NCI-H1417 treated with DMSO at 0.1 percent for 48 hours (cell line): ENCODE data around the gene IL23R.
A peak's percentile ranks its signal among the peaks of the same experiment; 100 is the strongest.

ENCODE experiments used
- DNase-seq: peaks from one replicate; lab custom pipeline; 2025; lab: John Stamatoyannopoulos, UW

The IL23R gene

DNA sequence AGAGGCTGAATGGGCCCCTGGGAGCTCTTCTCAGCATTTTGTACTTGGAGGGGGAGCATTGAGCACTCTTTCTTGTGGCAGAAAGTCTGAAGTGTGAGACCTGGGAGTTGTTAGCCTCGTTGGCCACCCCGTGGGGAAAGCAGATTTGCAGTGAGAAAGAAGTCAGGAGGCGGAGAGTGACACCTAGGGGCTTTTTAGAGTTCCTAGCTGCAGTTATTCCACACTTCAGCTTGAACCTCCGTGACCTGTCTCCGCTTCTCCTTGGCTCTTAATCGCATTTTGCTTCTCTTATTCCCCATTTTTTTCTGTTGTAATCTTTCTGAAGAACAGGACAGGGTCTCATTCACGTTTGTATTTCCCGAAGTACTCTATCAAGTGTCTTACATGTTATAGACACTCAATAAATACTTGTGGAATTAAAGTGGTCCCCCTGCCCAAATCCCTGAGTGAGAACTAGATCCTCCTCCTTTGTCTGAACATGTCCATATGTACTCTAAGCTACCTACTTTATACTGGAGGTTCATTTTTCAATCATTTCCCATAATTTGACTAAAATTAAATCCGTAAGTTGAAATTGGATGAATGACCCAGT lies 17.0 kb upstream of the IL23R start:
- DNase-seq, result peak; percentile 46

DNA sequence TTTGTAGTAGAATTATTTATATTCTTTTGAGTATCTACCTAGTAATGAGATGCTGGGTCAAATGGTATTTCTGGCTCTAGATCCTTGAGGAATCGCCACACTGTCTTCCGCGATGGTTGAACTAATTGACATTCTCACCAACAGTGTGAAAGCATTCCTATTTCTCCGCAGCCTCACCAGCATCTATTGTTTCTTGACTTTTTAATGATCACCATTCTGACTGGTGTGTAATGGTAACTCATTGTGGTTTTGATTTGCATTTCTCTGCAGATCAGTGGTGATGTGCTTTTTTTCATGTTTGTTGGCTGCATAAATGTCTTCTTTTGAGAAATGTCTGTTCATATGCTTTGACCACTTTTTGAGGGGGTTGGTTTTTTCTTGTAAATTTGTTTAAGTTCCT lies 15.3 kb upstream of the IL23R start:
- DNase-seq, result no peak

DNA sequence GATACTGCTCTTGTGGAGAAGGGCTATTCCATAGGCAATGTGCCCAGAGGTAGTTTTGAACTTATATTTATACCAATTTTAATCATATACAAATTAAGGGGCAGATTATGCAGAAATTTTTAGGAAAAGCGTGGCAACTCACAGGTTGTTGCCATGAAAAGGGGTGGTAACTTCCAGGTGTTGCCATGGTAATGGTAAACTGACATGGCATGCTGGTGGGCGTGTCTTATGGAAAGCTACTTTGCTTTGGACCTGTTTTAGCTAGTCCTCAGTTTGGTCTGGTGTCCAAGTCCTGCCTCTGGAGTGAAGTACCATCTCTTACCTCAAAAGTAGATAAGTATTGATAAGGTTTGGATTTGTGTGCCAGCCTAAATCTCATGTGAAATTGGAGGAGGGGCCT lies 7.9 kb upstream of the IL23R start:
- no peak for DNase-seq

DNA sequence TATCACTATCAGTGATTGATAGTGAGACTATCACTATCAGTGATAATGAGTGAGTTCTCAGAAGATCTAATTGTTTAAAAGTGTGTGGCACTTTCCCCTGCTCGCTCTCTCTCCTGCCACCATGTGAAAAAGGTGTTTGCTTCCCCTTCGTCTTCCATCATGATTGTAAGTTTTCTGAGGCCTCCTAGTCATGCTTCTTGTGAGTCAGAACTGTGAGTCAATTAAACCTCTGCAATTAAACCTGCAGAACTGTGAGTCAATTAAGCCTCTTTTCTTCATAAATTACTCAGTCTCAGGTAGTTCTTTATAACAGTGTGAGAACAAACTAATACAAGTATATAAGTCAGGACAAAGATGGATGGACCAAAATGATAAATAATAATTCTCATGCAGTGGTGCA lies 7.0 kb upstream of the IL23R start:
- DNase-seq, result no peak

DNA sequence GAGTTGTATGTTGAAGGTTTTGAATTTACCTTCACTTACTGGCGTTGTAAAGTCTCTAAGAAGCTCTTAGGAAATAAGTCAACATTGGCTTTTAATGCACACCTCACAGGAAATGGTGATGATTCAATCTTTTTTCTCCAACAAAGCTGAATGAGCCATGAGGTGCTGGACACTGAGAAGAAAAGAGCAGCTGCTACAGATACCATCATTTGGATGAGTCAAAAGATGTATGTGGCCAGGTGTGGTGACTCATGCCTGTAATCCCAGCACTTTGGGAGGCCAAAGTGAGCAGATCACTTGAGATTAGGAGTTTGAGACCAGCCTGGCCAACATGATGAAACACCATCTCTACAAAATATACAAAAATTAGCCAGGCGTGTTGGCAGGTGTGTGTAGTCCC lies 3.3 kb upstream of the IL23R start:
- no peak for DNase-seq

DNA sequence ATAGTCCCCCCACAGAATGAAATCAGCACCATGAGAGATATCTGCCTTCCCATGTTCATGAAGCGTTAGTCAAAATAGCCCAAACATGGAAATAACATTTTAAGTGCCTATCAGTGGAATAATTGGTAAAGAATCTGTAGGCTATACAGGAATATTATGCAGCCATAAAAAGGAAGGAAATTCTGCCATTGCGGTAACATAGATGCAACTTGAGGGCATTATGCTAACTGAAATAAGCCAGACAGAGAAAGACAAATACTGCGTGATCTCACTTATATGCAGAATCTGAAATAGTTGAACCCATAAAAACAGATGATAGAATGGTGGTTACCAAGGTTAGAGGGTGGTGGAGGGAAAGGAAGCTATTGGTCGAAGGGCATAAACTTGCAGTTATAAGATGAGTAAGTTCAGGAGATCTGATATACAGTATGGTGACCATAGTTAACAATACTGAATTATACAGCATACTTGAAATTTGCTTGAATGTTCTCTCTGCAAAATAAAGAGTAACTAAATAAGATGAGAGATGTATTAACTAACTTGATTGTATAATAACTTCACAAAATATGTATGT lies 699 bp upstream of the IL23R start:
- no peak for DNase-seq

DNA sequence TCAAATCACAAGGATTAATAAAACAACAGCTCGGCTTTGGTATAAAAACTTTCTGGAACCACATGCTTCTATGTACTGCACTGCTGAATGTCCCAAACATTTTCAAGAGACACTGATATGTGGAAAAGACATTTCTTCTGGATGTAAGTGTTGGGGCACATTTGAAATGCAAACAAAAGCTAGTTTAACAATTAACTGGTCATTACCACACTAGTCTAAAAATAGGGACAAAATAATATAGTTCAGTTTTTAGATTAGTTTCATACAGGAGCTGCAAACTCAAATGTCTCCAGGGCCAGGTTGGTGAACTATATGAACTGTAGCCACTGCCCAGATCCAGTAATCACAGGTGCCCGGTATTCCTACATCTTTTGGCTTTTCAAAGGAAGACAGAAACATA lies 3.2 kb downstream of the IL23R start:
- no peak for DNase-seq

DNA sequence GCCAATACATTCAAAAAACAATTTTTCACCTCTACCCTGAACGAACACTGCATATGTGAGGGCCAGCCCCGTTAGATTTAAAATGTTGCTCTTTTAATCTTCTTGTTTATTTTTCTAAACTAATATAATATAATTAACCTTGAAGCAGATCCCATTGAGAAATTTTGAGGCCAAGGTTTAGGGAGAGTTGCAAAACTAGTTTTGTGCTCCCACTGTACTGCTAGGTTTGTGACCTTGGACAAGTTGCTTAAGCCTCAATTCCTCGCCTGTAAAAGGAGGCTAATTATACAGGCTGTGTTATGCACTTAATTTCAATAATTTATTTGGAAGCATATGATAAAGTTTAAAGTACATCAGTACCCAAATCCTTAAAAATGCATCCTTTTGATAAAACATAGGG lies 3.7 kb downstream of the IL23R start:
- no peak for DNase-seq

DNA sequence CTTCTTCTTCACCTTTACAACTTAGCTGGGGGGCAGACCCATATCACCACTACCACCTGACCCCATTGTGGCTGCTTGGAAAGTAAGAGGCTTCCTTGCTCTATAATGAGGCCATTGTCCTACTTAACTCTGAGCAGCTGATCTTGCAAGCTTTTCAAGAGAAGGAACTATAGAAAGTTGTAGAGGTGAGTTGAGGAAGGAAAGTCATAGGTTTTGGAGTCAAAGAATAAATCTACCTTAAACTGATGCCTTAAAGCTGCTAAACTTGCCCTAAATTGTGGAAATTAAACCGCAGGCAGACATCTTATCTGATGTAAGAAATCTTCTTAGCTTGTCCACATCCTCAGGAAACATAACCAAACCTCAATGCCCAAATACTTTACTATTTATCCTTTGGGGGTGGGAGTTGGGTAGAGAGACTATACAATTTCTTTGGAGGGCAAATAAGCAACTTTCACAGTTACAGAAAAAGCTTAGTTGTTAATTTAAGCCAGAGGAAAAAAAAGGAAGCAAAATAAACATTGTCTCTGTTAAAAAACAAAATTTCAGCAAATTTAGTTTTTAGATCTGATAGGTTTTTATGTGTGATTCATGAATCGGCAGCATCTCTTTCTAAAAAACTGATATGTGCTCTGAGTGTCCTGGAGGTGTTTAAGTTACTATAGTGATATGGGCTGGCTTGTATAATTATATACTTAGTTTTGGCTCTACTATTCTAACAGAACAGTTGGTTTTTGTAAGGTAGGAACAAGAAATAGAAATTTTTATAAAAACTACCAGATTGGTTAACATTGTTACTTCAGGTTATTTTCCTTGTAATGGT lies 4.7 kb downstream of the IL23R start:
- DNase-seq, result no peak

DNA sequence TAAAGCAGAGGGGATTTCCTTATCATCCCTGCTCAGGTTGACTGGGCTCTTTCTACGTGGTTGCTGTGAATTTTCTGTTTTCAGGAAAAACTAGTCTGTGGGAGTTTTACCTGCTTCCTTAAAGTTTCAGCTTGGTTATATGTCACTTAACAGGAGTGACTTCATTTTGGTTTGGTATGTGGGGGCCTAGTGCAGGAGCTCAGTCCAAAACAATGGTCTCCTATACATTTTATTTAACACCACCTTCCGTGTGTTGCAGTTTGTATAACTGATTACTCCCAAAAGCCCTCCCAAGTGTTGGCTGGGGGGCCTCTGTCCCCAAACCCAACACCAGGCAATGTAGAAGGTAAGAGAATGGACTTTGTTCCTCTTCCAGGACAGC lies 5.3 kb downstream of the IL23R start:
- DNase-seq, result no peak

DNA sequence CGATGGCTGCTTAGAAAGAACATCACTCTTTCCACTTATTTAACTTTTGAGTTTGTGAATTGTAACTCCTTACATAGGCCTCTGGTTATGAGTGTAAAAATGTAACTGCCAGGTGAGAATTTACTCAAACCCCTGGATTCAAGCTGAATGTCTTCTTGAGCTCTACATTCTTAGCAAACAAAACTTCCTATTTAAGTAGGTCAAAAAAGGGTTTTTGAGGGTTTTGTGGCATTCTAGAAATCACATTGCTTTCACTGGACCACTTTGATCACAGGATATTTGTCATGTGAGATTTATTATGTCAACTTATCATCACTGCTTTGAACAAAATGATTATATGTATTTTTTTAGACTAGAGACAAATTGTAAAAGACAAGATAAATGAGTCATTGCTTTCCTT lies 5.7 kb downstream of the IL23R start:
- no peak for DNase-seq

DNA sequence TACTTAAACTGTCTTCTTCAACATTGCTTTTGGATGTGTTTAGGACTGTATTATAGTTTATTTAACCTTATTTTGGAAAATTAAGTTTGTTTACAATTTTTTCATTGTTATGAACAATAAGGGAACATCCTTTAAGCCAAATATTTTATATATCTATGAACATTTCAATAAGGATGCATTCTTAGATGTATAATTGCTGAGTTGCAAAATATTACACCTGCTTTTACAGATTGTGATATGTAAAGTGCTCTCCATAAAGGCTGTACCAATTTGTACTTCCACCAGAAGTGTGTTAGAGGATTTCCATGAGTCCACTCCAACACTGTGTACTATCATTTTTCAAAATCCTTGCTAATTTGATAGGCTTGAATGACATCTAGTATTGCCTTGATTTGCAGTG lies 7.7 kb downstream of the IL23R start:
- DNase-seq, result no peak

DNA sequence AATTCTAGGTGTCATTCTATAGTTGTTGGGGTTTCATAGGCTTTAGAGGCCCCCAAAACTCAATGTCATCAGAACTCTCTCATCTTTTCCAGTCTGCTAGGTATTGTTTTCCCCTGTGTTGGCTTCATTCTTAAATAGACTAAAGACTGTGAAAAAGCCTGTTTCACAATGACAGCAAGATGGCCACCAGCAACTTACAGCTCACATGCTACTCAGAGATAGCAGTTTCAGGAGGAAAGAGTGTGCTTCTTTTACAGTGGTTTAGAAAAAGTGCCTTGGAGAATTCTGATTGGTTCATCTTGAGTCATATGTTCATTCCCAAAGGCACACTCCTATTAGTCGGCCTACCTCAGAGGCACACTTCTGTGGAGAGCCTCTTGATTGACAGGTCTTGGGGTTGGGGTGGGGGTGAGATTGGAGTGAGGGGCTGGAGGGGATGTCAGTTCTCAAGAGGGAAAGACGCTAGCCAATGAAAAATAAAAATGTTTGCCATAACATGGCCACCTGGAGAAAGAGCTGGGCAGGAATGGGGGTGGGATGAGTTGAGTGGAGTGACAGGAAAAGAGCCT lies 8.5 kb downstream of the IL23R start:
- DNase-seq, result no peak

DNA sequence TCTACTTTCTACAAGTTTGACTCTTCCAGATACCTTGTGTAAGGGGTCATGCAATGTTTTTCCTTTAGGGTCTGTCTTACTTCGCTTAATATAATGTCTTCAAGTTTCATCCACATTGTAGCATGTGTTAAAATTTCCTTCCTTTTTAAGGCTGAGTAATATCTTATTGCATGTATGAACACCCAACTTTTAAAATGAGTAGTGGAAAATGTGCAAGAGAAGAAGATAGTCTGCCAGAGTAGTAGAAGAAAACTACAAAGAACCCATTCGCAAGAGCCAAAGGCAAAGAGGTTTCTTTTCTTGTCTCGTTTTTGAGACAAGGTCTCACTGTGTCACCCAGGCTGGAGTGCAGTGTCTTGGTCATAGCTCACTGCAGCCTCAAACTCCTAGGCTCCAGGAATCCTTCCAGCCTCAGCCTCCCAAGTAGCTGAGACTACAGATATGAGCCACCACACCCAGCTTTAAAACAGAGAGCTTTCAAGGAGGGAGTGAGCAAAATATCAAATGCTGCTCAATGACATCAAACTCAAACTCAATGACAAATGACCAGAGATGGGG lies 9.4 kb downstream of the IL23R start:
- DNase-seq, result no peak

DNA sequence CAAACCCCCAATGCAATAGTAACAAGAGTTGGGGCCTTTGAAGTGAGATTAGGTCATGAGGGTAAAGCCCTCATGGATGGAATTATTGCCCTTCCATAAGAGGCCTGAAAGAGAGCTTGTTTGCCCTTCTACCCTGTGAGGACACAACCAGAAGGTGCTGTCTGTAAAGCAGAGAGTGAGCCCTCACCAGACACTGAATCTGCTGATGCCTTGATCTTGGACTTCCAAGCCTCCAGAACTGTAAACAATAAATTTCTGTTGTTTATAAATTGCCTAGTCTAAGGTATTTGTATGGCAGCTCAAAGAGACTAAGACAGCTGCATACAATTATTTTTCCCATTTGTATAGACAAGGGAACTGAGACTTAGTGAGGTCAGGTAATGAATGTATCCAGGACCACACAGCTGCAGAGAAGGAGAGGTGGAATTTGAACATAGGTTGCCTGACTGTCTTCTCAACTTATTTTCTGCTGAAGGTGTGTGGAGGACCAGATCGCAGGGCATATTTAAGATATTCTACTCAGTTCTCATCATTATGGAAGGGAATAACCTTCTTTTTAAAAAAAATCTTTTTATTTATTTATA lies 18.7 kb downstream of the IL23R start:
- DNase-seq, result no peak

DNA sequence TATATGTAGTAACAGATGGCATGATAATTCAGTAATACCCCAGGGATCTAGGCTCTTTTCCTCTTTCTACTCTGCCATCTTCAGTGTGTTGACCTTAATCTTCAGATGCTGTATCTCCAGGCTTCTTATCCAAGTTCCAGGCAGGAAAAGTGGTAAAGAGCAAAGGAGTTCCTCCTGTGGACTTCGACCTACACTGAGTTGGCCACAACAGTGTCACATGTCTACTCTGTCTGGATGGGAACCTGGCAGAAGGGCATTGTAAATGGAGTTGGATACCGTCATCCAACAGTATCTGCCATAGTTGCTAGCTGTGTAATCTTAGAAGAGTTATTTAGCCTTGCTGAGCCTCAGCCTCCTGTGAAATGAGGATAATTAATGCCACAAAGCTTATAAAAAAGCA lies 21.9 kb downstream of the IL23R start:
- no peak for DNase-seq

DNA sequence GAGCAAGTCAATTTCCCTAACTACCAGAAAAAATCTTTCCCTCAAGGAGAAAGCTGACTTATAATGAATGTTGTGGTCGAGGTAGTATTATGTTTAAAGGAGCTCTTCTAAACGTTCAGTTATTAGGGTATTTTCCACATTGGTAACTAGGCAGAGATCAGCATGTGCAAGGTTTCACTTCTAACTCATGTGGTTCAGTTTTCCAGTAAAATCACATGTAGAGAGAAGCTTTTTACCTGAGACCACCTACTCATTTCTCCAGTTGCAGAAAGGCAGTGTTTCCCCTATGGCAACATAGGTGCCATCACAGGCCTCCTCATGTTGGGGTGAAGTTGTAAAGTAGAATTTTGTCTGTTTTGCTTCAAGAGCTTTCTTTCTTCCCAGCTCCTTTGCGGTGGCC lies 23.7 kb downstream of the IL23R start:
- DNase-seq, result no peak

DNA sequence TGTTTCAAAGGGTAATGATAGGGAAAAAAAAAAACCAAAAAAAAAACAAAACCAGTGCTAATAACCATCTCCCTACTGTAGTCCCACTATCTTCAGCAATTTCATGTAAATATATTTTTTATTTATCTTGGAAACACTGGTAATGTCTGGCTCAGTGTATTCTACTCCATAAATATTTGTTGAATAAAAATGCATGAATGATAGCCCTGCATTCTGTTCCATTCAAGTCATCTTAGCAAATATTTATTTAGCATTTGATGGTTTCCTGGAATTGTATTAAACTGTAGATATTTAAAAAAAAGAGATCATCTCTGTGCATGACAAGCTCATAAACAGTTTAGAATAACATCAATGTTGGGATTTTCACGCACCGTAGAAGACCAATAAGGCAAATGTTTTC lies 24.2 kb downstream of the IL23R start:
- no peak for DNase-seq

DNA sequence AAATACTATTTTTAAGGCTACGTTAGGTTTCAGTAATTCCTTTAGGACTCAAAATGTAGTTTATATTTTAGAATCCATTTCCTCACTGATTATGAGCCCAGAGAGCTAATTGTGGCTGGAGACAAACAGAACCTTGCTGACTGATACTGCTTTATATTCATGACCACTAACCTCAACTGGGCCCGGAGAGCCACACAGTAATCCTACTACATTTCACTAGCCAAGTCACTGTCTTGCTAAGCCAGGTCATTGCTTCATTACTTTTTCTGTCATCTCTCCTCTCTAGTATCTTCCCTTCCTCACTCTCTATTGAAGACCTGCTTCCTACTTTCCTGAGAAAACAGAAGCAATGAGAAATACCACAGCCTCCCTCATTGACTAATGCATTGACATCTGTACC lies 24.7 kb downstream of the IL23R start:
- DNase-seq, result no peak

DNA sequence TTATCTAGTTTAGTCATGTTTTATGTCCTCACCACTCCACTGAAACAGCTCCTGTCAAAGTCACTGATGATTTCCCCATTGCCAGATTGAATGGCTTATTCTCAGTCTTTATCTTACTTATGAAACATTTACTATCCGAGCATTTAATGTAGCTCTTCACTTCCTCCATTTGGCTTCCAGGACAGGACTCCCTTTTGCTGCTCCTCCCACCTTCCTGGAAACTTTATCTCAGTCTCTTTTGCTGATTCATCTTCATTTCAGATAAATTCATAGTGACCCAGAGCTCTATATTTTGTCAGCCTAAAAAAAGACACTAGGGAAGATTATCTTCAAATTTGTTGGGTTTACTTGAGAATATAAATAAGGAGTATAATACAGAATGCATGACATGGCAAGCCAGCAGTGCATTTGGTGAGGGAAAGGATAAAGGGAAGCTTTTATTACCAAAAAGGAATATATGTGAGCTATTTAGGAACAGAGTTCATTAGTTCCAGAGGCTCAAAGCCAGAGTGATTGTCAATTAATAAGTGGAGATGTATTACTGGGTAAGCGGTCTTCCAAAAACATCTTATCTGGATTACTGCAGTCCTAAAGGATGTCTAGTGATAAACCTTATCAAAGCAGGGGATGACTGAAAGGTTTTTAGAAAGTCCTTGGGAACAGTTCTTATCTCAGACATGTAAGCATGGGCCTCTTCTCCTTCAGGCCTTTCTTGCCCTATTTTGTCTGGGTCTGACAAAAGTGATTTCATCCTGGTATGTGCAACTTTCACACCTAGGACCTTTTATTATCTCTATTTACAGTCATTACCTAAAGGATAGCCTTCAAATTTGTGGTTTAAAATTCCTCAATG lies 25.6 kb downstream of the IL23R start:
- no peak for DNase-seq

DNA sequence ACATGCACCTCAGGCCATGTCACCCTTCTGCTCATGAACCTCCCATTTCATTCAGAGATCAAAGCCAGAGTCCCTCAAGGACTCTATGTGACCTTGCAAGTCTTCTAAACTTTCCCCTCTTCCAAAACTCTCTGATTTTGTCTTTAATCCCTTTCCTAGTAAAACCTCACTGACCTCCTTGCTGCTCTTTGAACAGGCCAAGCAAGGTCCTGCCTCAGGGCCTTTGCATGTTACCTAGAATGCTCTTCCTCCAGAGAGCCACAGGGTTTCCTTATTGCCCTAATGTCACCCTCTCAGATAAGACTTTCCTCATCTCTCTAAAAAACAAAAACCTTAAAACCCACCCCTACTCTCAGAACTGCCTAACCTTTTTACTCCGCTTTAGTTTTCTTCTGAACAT lies 26.6 kb downstream of the IL23R start:
- DNase-seq, result no peak

DNA sequence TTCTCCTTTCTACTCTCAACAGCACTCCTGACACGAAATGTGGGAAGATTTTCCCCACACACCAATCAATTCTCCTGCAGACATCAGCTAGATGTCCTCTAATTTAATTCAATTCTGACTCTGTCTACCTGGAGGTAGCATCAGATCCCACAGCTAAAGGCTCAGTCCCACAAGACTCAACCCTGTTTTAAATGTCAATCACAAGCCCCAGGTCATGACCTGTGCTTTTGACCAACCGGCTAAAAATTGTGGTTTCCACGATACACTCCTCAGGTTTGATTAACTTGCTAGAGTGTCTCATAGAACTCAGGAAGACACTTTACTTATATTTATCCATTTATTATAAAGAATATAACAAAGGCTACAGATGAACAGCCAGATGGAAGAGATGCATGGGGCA lies 27.4 kb downstream of the IL23R start:
- DNase-seq, result no peak
